ENCODE results near the gene ISCA1.

- TF ChIP-seq EZH2phosphoT487 (IDR thresholded peaks at IDR 0.05; ENCODE audit: borderline replicate concordance, low read length) (no peak), CTCF (conservative IDR thresholded peaks at IDR 0.05; ENCODE audit: low read depth, low read length) (no peak)
These were observed 24.9 kb downstream of the ISCA1 start for GRCh38 chr9:86257391-86257790.
